Stimulated activated CD8-positive, alpha-beta memory T cell treated with anti-CD3 and anti-CD28 coated beads, Interleukin-7, amount 100 ng/mL, for 1 hour (primary cell): Measurements from ENCODE around the gene EVPLL.
"Not testable (repeated sequence)": the region's sequence is repeated elsewhere in the genome, so short reads cannot be mapped to it uniquely, and the experiment has no call there.

Experiments
- DNase-seq, 2 donors: peaks; one replicate each; pipeline ENCODE4 v3.0.0-alpha.2; 2020; ENCODE audit warnings: low read depth in 2 of 2

The EVPLL gene

DNA sequence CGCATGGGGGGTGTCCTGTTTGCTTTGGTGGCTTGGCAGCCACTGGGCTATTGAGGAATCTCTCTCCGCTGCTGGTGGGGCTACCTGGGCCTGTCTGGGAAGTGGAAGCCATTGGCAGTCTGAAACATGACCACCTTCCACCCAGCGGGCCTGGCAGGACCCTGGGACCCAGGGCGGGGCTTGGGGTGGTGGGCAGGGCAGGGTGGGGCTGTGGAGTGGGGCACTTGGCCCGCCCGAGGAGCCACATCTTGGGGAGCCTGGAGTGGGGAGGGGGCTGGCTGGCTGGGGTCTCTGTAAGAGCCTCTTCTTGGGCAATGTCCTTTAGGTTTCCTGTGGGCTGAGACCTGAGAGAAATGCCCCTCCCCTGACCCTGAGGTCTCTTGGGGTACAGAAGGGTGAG lies 48.0 kb downstream of the EVPLL start:
- not testable (repeated sequence) for DNase-seq

DNA sequence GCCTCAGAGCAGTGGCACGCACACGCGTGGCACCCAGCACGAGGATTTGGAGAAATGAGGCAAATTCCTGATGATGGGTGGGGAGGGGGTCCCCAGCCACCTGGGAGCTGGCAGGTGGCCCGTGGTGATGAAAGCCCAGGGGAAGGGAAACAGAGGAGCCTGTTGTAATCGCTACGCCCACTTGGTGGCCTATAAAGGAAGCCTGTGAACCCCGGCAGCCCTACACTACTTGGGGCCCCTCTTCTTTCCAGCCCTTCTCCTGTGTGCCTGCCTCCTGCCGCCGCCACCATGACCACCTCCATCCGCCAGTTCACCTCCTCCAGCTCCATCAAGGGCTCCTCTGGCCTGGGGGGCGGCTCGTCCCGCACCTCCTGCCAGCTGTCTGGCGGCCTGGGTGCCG lies 49.1 kb downstream of the EVPLL start:
- DNase-seq, result not testable (repeated sequence)

DNA sequence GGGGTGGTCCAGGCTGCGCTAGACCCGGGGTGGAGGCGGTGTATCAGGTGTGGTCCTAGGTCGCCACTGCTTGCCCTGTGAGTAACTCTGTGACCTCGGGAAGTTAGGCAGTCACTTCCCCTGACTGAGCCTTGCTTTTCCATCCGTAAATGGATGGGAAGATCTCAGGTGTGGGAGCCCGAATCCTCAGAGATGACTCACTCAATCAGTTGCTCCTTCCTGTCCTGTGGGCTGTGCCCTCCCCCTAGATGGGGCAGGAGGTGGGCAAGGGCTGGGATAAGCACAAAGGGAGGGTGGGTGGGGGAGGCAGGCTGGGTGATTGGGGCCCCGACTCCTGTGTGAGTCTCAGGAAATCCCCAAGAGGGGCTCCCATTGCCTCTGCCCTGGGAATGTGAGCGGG lies 54.6 kb downstream of the EVPLL start:
- not testable (repeated sequence) for DNase-seq
